Esophagus muscularis mucosa (tissue), 4 donors: ENCODE data around the gene MCF2L.

Experiments used
- EP300 ChIP-seq: sonication (generic); formaldehyde crosslinking; IDR thresholded peaks from one replicate; pipeline ENCODE4 v1.6.1; 2017; ENCODE audit warnings: antibody characterized with exemption
- POLR2A ChIP-seq: fragments of 450-650 bp; IDR thresholded peaks from one replicate; pipeline ENCODE4 v1.6.1; 2017; ENCODE audit warnings: antibody characterized with exemption, moderate library complexity, mild to moderate bottlenecking, low read depth
- POLR2AphosphoS5 ChIP-seq, 2 donors: sonication (generic); formaldehyde crosslinking; IDR thresholded peaks; one replicate each; pipeline ENCODE4 v1.6.1; 2017; ENCODE audit warnings: antibody characterized with exemption in 2 of 2
- TF ChIP-seq, protein P1 (sequence below), 3 experiments: fragments of 200-600 bp in 2 of 3; fragments of 450-650 bp in 1 of 3; sonication (generic) in 2 of 3; IDR thresholded peaks; one replicate each; pipeline ENCODE4 v1.5.1; 2017 to 2019; ENCODE audit warnings: antibody characterized with exemption in 3 of 3, mild to moderate bottlenecking in 2 of 3, moderate library complexity in 1 of 3

DNA sequence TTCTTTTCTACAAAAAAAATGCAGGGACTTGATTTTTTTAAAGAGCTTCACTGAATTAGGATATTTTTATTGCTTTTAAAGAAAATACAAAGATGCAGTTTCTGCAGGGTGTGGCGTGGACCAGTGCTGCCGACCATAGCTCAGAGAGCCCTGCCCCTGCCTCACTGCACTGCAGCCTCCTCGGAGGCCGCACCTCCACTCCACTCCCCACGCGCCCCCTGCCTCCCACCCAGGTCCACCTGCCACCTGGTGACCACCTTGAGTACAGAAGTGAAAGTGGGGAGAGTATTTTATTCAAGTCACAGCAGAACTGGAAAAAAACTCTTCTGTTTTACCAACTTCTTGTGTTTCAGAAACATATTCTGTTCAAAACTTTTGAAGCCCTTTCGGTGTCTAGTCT is 128.6 kb downstream of the MCF2L start:
- TF ChIP-seq, protein P1, sequence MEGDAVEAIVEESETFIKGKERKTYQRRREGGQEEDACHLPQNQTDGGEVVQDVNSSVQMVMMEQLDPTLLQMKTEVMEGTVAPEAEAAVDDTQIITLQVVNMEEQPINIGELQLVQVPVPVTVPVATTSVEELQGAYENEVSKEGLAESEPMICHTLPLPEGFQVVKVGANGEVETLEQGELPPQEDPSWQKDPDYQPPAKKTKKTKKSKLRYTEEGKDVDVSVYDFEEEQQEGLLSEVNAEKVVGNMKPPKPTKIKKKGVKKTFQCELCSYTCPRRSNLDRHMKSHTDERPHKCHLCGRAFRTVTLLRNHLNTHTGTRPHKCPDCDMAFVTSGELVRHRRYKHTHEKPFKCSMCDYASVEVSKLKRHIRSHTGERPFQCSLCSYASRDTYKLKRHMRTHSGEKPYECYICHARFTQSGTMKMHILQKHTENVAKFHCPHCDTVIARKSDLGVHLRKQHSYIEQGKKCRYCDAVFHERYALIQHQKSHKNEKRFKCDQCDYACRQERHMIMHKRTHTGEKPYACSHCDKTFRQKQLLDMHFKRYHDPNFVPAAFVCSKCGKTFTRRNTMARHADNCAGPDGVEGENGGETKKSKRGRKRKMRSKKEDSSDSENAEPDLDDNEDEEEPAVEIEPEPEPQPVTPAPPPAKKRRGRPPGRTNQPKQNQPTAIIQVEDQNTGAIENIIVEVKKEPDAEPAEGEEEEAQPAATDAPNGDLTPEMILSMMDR (IDR thresholded peaks at IDR 0.05): no peak
- TF ChIP-seq POLR2A (no peak), POLR2AphosphoS5 (IDR thresholded peaks at IDR 0.05) (no peak), EP300 (no peak)
